Liver (tissue), 9 donors: ENCODE data around the gene PTRH2. TPM values are rescaled to one million over a fixed set of nuclear protein-coding genes. Genes with fewer than 3 reads are reported as not detected.

Experiments used
- DNase-seq: peaks from one replicate; pipeline ENCODE4 v3.0.0-alpha.2; 2017; ENCODE audit warnings: low spot score
- H3K27ac ChIP-seq, 2 donors: one replicate each; pipeline ENCODE4 v1.7.0; 2013; ENCODE audit warnings: inconsistent platforms in 2 of 2, low read length in 2 of 2, control low read depth in 1 of 2, low read depth in 1 of 2, mild to moderate bottlenecking in 1 of 2
- H3K27me3 ChIP-seq, 4 donors: one replicate each; pipeline versions ENCODE4 v1.6.1 to v1.7.0; 2013; ENCODE audit warnings: low read length in 3 of 4, inconsistent platforms in 1 of 4, mild to moderate bottlenecking in 1 of 4, moderate library complexity in 1 of 4; ENCODE audit not compliant: control insufficient read depth in 4 of 4, insufficient read depth in 4 of 4
- H3K36me3 ChIP-seq, 4 donors: one replicate each; pipeline versions ENCODE4 v1.6.1 to v1.7.0; 2013; ENCODE audit warnings: low read length in 3 of 4, mild to moderate bottlenecking in 3 of 4, low read depth in 1 of 4, moderate library complexity in 1 of 4; ENCODE audit not compliant: control insufficient read depth in 4 of 4, insufficient read depth in 3 of 4
- H3K4me1 ChIP-seq, 4 donors: one replicate each; pipeline versions ENCODE4 v1.6.1 to v1.7.0; 2013; ENCODE audit warnings: low read length in 3 of 4, mild to moderate bottlenecking in 3 of 4, moderate library complexity in 1 of 4; ENCODE audit not compliant: control insufficient read depth in 4 of 4, insufficient read depth in 4 of 4
- H3K4me3 ChIP-seq, 3 donors: one replicate each; pipeline versions ENCODE4 v1.6.1 to v1.7.0; 2013; ENCODE audit warnings: low read length in 3 of 3, control low read depth in 1 of 3, low read depth in 1 of 3, mild to moderate bottlenecking in 1 of 3
- H3K9ac ChIP-seq, 2 donors: one replicate each; pipeline ENCODE4 v1.7.0; 2013; ENCODE audit warnings: low read length in 2 of 2, mild to moderate bottlenecking in 2 of 2, moderate library complexity in 2 of 2, control low read depth in 1 of 2, low read depth in 1 of 2
- H3K9me3 ChIP-seq, 4 donors: one replicate each; pipeline versions ENCODE4 v1.6.1 to v1.7.0; 2013; ENCODE audit warnings: low read length in 3 of 4; ENCODE audit not compliant: control insufficient read depth in 4 of 4
- EGR1 ChIP-seq, 2 donors: IDR thresholded peaks; 2 replicates each; pipeline ENCODE4 v1.6.1; 2016 to 2018; ENCODE audit warnings: antibody characterized with exemption in 2 of 2, low read depth in 2 of 2
- FOXA1 ChIP-seq: IDR thresholded peaks from 2 replicates; pipeline ENCODE4 v1.6.1; 2016; ENCODE audit warnings: antibody characterized with exemption
- FOXA2 ChIP-seq: IDR thresholded peaks from 2 replicates; pipeline ENCODE4 v1.6.1; 2016; ENCODE audit warnings: antibody characterized with exemption
- GABPA ChIP-seq, 2 donors: IDR thresholded peaks in 1 of 2; conservative IDR thresholded peaks in 1 of 2; 2 replicates each; pipeline ENCODE4 v1.6.1; 2016; ENCODE audit warnings: antibody characterized with exemption in 2 of 2, mild to moderate bottlenecking in 1 of 2, moderate library complexity in 1 of 2
- HNF4G ChIP-seq: IDR thresholded peaks from 2 replicates; pipeline ENCODE4 v1.6.1; 2016; ENCODE audit warnings: antibody characterized with exemption
- JUND ChIP-seq, 2 donors: IDR thresholded peaks; 2 replicates each; pipeline ENCODE4 v1.6.1; 2016; ENCODE audit warnings: antibody characterized with exemption in 2 of 2
- NR2F2 ChIP-seq: IDR thresholded peaks from 2 replicates; pipeline ENCODE4 v1.6.1; 2016; ENCODE audit warnings: antibody characterized with exemption
- RAD21 ChIP-seq, 2 donors: IDR thresholded peaks; 2 replicates each; pipeline ENCODE4 v1.6.1; 2016; ENCODE audit warnings: antibody characterized with exemption in 2 of 2, mild to moderate bottlenecking in 2 of 2
- RXRA ChIP-seq, 2 donors: IDR thresholded peaks; 2 replicates each; pipeline ENCODE4 v1.6.1; 2017 to 2018; ENCODE audit warnings: antibody characterized with exemption in 2 of 2, mild to moderate bottlenecking in 1 of 2
- SP1 ChIP-seq: IDR thresholded peaks from 2 replicates; pipeline ENCODE4 v1.6.1; 2018; ENCODE audit warnings: antibody characterized with exemption, mild to moderate bottlenecking
- TAF1 ChIP-seq: conservative IDR thresholded peaks from 2 replicates; pipeline ENCODE4 v1.6.1; 2016; ENCODE audit warnings: antibody characterized with exemption, mild to moderate bottlenecking
- YY1 ChIP-seq: IDR thresholded peaks from 2 replicates; pipeline ENCODE4 v1.6.1; 2016; ENCODE audit warnings: antibody characterized with exemption, mild to moderate bottlenecking
- WGBS: extraction: QIAGEN DNeasy Blood & Tissue Kit; methylation state at CpG from one replicate; pipeline ENCODE4 v1.1.7; 2013; 5-methylcytosine and 5-hydroxymethylcytosine counted together
- polyA plus RNA-seq, 2 donors: library from polyadenylated mRNA; stranded (reverse) in 1 of 2; unstranded in 1 of 2; fragments of 200-250 nt in 1 of 2; fragments of >200 nt in 1 of 2; fragmentation: Nextera tagmentation in 1 of 2; extraction: Ambion mirVana in 1 of 2; gene quantifications; one replicate each; pipeline versions ENCODE4 v1.2.1 to v1.2.3, GENCODE V29; 2013 to 2015
- total RNA-seq, 2 donors: library from RNA; depleted of rRNA; stranded (reverse); fragments of >200 nt; gene quantifications; one replicate each; pipeline ENCODE4 v1.2.3, GENCODE V29; 2014
- TF ChIP-seq, protein P1 (sequence below): fragments of 150-350 bp; IDR thresholded peaks from 2 replicates; pipeline ENCODE4 v1.5.1; 2017; ENCODE audit warnings: improper control_type of control experiment, low read depth, low read length; ENCODE audit not compliant: missing input control
- TF ChIP-seq, protein P2 (sequence below): IDR thresholded peaks from 2 replicates; pipeline ENCODE4 v1.6.1; 2016; ENCODE audit warnings: antibody characterized with exemption
- TF ChIP-seq, protein P3 (sequence below): IDR thresholded peaks from 2 replicates; pipeline ENCODE4 v1.6.1; 2016; ENCODE audit warnings: antibody characterized with exemption
- TF ChIP-seq, protein P4 (sequence below): IDR thresholded peaks from 2 replicates; pipeline ENCODE4 v1.6.1; 2016; ENCODE audit warnings: antibody characterized with exemption, mild to moderate bottlenecking
- TF ChIP-seq, protein P5 (sequence below): IDR thresholded peaks from 2 replicates; pipeline ENCODE4 v1.6.1; 2016; ENCODE audit warnings: antibody characterized with exemption
- donor health status: healthy.
- donor health status: healthy.
- donor health status: healthy.
- donor health status: healthy.
- donor health status: healthy.

Gene PTRH2
- total and polyA plus RNA-seq, 4 donors, result 9.7 to 39.1 (median 23.1) TPM

DNA sequence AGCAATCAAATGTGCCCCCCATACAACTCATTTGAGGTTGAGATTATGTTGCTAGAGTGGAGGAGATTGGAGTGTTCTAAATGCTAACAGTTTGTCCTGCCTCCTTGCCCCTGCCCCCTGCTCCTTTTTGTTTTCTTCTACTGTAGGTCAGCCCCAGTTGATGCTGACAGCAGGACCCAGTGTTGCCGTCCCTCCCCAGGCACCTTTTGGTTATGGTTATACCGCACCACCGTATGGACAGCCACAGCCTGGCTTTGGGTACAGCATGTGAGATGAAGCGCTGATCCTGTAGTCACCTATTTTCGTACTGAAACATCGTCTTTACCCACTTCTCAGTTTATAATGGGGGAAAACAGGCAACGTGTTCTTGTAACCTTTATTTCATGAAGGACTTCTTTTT lies 13.6 kb downstream of the PTRH2 start (continued):
- TF ChIP-seq, protein P1, sequence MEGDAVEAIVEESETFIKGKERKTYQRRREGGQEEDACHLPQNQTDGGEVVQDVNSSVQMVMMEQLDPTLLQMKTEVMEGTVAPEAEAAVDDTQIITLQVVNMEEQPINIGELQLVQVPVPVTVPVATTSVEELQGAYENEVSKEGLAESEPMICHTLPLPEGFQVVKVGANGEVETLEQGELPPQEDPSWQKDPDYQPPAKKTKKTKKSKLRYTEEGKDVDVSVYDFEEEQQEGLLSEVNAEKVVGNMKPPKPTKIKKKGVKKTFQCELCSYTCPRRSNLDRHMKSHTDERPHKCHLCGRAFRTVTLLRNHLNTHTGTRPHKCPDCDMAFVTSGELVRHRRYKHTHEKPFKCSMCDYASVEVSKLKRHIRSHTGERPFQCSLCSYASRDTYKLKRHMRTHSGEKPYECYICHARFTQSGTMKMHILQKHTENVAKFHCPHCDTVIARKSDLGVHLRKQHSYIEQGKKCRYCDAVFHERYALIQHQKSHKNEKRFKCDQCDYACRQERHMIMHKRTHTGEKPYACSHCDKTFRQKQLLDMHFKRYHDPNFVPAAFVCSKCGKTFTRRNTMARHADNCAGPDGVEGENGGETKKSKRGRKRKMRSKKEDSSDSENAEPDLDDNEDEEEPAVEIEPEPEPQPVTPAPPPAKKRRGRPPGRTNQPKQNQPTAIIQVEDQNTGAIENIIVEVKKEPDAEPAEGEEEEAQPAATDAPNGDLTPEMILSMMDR, result no peak
- no peak for TF ChIP-seq GABPA (IDR thresholded peaks at IDR 0.05 in 1 of 2, conservative IDR thresholded peaks at IDR 0.05 in 1 of 2)
- no peak for TF ChIP-seq NR2F2
- no peak for TF ChIP-seq YY1
- no peak for TF ChIP-seq RAD21 (IDR thresholded peaks at IDR 0.05)
- TF ChIP-seq HNF4G, result no peak

DNA sequence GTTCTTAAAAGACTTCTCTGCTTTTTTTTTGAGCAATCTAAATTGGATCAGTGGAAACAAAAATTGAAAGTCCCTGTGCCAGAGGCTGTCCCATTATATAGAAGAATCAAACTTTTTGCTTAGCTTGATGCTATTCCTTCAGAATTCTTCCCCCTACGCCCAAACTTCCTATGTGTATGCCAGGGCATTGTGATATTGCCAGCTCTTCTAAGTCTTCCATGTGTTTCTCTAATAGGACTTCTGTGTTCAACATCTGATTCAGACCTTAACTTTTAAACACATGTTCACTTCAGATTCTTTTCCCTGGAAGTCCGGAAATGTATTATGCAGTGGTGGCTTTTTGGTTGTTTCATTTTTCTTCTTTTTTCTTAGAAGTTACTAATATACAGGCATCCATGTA lies 18.7 kb downstream of the PTRH2 start:
- H3K9me3 ChIP-seq, result no peaks in the 10 kb centered on the region
- H3K4me3 ChIP-seq, result no peak overlapping the region
- H3K9ac ChIP-seq, result no peak overlapping the region
- TF ChIP-seq RXRA (IDR thresholded peaks at IDR 0.05) (no peak), YY1 (no peak), GABPA (IDR thresholded peaks at IDR 0.05 in 1 of 2, conservative IDR thresholded peaks at IDR 0.05 in 1 of 2) (no peak)
- H3K36me3 ChIP-seq, result peaks cover 17 to 77% (median 67%) of the 10 kb centered on the region in 4 donors
- 97% methylated on average over 2 of the region's 2 CpGs for WGBS
- no peaks in the 10 kb centered on the region for H3K4me1 ChIP-seq
- H3K27me3 ChIP-seq, result no peaks in the 10 kb centered on the region
- DNase-seq, result no peak
- H3K27ac ChIP-seq, result no peak overlapping the region

DNA sequence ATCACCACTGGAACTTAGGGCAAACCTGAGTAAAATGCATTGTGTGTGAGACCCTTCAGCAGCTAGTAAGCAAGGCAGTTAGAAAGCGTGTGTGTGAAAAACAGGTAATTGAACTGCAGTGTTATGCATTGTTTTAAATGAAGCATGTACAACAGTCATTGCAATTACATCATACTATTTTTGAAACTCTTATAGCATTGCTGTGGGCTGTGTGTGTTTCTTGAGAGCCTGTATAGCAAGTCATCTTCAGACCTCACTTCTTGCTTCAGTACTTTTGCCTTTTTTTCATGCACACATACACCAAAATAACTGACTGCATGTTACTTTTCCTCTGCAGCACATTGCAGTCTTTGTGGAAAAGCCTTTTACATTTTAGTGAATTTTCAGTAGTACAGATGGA lies 19.2 kb downstream of the PTRH2 start:
- Histone ChIP-seq H3K9ac (no peak overlapping the region), H3K4me1 (no peaks in the 10 kb centered on the region), H3K9me3 (no peaks in the 10 kb centered on the region), H3K36me3 (peaks cover 20 to 78% (median 69%) of the 10 kb centered on the region in 4 donors), H3K4me3 (no peak overlapping the region), H3K27me3 (no peaks in the 10 kb centered on the region), H3K27ac (no peak overlapping the region)
- WGBS, result 97% methylated on average over 1 of the region's 1 CpG
- no peak for TF ChIP-seq FOXA1
- TF ChIP-seq FOXA2, result no peak
- TF ChIP-seq JUND (IDR thresholded peaks at IDR 0.05), result no peak
- TF ChIP-seq GABPA (IDR thresholded peaks at IDR 0.05 in 1 of 2, conservative IDR thresholded peaks at IDR 0.05 in 1 of 2), result no peak
- TF ChIP-seq, protein P2, sequence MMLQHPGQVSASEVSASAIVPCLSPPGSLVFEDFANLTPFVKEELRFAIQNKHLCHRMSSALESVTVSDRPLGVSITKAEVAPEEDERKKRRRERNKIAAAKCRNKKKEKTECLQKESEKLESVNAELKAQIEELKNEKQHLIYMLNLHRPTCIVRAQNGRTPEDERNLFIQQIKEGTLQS, result no peak
- TF ChIP-seq, protein P3, sequence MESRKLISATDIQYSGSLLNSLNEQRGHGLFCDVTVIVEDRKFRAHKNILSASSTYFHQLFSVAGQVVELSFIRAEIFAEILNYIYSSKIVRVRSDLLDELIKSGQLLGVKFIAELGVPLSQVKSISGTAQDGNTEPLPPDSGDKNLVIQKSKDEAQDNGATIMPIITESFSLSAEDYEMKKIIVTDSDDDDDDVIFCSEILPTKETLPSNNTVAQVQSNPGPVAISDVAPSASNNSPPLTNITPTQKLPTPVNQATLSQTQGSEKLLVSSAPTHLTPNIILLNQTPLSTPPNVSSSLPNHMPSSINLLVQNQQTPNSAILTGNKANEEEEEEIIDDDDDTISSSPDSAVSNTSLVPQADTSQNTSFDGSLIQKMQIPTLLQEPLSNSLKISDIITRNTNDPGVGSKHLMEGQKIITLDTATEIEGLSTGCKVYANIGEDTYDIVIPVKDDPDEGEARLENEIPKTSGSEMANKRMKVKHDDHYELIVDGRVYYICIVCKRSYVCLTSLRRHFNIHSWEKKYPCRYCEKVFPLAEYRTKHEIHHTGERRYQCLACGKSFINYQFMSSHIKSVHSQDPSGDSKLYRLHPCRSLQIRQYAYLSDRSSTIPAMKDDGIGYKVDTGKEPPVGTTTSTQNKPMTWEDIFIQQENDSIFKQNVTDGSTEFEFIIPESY, result no peak
- no peak for TF ChIP-seq RXRA (IDR thresholded peaks at IDR 0.05)
- no peak for TF ChIP-seq SP1
- TF ChIP-seq, protein P4, sequence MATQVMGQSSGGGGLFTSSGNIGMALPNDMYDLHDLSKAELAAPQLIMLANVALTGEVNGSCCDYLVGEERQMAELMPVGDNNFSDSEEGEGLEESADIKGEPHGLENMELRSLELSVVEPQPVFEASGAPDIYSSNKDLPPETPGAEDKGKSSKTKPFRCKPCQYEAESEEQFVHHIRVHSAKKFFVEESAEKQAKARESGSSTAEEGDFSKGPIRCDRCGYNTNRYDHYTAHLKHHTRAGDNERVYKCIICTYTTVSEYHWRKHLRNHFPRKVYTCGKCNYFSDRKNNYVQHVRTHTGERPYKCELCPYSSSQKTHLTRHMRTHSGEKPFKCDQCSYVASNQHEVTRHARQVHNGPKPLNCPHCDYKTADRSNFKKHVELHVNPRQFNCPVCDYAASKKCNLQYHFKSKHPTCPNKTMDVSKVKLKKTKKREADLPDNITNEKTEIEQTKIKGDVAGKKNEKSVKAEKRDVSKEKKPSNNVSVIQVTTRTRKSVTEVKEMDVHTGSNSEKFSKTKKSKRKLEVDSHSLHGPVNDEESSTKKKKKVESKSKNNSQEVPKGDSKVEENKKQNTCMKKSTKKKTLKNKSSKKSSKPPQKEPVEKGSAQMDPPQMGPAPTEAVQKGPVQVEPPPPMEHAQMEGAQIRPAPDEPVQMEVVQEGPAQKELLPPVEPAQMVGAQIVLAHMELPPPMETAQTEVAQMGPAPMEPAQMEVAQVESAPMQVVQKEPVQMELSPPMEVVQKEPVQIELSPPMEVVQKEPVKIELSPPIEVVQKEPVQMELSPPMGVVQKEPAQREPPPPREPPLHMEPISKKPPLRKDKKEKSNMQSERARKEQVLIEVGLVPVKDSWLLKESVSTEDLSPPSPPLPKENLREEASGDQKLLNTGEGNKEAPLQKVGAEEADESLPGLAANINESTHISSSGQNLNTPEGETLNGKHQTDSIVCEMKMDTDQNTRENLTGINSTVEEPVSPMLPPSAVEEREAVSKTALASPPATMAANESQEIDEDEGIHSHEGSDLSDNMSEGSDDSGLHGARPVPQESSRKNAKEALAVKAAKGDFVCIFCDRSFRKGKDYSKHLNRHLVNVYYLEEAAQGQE, result no peak
- TF ChIP-seq, protein P5, sequence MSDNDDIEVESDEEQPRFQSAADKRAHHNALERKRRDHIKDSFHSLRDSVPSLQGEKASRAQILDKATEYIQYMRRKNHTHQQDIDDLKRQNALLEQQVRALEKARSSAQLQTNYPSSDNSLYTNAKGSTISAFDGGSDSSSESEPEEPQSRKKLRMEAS, result no peak
- TF ChIP-seq, protein P1, result no peak
- TF ChIP-seq YY1, result no peak
- TF ChIP-seq HNF4G, result no peak
- TF ChIP-seq TAF1, result no peak
- no peak for TF ChIP-seq EGR1 (IDR thresholded peaks at IDR 0.05; ENCODE audit: low read depth in 2 of 2)
- no peak for DNase-seq
